CD4-positive, alpha-beta T cell treated with Interleukin-21 for 1 hour (primary cell): ENCODE results near the gene ANGEL1.
A peak's percentile ranks its signal among the peaks of the same experiment; 100 is the strongest.

Source experiments
- DNase-seq: peaks from one replicate; pipeline ENCODE4 v3.0.0-alpha.2; 2020

The ANGEL1 gene

GRCh38 chr14:76814726-76815645 is 2.3 kb upstream of the ANGEL1 start:
- DNase-seq = no peak

- DNase-seq = peak; percentile 5
Observed at GRCh38 chr14:76812093-76812421, 625 bp downstream of the ANGEL1 start.

GRCh38 chr14:76811561-76811960 is 1.1 kb downstream of the ANGEL1 start:
- DNase-seq = no peak

DNA sequence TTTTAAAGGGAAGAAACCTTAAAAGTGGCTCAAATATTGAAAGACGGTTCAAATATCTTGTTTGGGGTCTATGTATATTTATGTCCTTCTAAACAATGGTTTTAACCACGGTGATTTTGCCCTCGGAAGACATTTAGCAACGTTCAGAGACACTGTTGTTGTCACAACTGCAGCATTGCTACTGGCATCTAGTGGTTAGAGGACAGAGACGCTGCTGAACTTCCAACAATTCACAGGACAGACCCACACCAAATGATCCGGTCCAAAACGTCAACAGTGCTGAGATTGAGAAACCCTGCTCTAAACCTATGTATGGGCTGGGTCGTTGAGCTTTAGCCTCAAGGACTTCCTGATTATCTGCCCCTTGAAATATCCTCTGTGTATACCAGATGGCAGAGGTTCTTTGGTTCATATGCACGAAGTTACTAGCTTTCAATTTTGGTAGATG is 1.7 kb downstream of the ANGEL1 start:
- DNase-seq = peak; percentile 48

DNA sequence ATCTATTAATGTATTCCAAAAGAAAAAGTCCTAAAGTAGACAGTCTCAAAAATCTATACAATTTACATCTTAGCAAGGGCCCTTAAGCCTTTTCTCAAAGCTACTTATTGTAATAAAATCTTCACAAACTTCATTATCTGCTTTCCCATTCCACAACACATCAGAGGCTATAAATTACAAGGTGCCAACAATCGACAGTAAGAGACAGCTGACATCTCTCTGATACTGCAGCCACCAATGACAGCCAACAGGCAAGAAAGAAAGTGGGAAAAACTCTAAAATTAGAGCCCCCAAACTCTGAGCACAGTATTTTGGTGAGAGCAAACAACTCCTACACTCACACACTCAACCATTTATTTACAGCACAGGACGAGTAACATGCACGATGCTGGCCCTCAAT is 2.2 kb downstream of the ANGEL1 start:
- DNase-seq = no peak

DNA sequence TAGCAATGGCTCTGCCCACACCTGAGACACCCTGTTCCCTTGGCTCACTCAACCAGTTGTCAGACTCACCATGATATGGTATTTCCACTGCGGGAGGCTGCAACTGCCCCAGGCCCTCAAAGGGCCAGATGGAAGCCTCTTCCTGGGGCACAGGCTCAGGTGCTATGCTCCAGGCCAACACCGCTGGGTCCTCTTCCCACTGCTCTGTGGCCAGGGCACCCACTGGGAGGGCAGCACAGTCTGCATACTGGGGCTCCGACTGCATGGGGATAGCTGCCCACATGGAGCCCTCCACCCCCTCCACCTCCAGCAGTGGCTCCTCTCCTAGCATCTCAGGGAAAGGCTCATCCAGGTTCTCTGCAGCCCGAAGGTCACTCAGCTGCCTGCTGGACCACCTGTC is 3.7 kb downstream of the ANGEL1 start:
- no peak for DNase-seq

- DNase-seq = no peak
Observed at GRCh38 chr14:76808011-76808410, 4.7 kb downstream of the ANGEL1 start.

GRCh38 chr14:76806446-76806845 is 6.2 kb downstream of the ANGEL1 start:
- DNase-seq = no peak

GRCh38 chr14:76793956-76794355 is 18.7 kb downstream of the ANGEL1 start:
- no peak for DNase-seq

DNA sequence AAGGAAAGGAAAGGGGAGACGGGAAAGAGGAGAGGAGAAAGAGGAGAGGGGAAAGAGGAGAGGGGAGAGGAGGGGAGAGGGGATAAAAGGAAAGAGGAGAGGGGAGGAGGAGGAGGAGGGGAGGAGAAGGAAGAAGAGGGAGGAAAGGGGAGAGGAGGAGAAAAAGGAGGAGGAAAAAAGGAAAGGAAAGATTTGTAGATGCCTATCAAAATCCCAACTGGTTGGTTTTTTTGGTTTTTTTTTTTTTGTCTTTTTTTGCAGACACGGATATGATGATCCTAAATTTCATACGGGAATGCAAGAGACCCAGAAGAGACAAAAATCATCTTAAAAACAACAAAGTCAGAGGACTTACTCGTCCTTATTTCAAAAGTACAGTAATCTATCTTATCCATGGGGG is 19.4 kb downstream of the ANGEL1 start:
- no peak for DNase-seq

DNA sequence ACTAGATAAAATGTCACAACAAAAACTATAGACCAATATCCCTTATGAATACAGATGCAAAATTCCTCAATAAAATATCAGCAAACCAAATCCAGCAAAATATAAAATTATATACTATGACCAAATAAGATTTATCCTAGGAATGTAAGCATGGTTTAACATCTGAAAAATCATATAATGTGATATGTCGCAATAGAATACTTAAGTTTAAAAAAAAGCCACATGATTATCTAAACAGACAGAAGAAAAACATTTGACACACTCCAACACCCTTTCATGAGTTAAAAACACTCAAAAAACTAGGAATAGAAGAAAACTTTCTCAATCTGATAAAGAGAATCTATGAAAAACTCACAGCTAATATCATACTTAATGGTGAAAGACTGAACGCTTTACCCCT is 20.3 kb downstream of the ANGEL1 start:
- no peak for DNase-seq

GRCh38 chr14:76786601-76787000 is 26.1 kb downstream of the ANGEL1 start:
- no peak for DNase-seq

DNA sequence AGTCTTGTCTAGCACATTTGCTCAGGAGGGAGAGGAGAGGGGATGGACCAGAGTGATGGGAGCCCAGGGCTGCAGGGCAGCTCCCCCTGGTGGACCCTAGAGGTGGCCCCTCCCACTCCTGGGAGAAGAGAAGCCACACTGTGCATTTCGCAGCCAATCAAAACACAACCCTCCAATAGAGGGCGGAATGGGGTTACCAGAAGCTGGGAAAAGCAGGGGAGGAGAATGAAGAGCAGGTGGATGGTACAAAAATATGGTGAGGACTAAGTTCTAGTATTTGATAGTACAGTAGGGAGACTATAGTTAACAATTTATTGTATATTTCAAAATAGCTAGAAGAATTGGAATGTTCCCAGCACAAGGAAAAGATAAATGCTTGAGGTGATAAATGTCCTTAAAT is 27.8 kb downstream of the ANGEL1 start:
- peak; percentile 71 for DNase-seq

- DNase-seq = no peak
Observed at GRCh38 chr14:76784266-76784874, 28.3 kb downstream of the ANGEL1 start.

- no peak for DNase-seq
Observed at GRCh38 chr14:76782885-76783566, 29.7 kb downstream of the ANGEL1 start.

- DNase-seq = no peak
Observed at GRCh38 chr14:76782115-76782884, 30.4 kb downstream of the ANGEL1 start.

- no peak for DNase-seq
Observed at GRCh38 chr14:76781648-76782051, 31.0 kb downstream of the ANGEL1 start.

DNA sequence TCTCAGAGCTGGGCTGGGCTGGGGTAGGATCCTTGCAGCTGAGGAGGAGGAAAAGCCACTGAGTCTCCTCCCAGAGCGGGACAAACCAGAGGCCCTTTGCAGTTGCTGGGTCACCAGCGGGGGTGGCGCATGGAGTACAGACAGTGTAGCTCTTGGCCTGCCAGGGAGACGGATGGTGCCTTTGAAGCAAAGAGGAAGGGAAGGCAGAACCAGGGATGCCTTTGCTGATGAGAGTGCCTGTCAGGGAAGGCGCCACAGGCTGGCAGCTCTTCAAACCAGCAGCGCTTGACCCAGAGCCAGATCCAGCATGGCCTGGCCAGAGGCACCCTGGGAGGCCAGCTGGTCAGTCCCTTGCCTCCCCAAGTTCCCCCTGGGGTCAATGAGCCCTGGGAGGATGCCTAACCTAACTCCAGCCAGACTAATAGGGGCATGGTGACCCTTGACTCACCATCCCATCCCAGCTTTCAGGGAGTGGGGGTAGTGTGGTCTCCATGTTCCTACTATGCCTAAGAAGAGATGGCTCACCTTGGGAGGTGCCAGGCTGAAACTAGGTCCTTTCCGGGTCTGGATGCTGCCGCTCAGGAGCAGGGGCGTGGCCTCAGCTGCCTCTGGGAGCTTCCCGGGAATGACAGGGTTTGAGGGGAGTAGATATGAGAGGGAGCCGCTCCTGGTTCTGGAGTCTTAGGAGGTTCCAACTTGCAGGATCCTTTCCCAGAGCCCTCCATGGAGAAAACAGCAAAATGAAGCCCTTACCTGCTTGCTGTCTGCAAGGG is 31.6 kb downstream of the ANGEL1 start:
- no peak for DNase-seq

DNA sequence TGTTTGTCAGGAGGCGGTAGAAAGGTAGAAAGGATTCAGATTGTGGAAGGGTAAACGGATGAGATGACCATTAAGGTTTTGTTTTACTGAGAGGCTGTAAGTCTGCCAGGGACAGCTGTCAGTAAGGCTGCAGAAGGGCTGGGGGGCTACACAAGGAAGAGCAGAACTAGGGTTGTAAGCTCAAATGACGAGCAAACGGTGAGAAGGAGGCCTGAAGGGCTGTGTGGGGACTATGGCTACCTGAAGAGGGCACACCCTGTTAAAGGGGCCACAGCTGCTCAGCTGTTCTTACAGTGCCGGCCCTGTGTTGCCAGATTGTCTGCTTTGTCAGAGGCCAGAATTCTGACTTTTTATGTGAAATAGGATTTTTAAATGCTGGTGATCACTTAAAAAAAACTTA is 32.3 kb downstream of the ANGEL1 start:
- no peak for DNase-seq

DNA sequence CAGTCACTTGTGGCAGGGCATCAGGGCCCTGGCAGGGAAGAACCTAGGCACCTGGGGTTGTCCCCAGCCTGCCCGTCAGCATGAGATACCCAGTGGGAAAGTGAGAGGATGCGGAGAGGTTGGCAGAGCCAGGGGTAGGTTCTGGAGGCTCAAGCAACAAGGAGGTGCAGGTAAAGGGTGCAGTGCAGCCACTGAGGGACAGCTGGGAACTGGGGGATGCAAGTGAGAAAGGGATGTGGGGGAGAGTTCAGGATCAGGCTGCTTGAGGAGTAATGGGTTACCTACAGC is 32.7 kb downstream of the ANGEL1 start:
- no peak for DNase-seq

DNA sequence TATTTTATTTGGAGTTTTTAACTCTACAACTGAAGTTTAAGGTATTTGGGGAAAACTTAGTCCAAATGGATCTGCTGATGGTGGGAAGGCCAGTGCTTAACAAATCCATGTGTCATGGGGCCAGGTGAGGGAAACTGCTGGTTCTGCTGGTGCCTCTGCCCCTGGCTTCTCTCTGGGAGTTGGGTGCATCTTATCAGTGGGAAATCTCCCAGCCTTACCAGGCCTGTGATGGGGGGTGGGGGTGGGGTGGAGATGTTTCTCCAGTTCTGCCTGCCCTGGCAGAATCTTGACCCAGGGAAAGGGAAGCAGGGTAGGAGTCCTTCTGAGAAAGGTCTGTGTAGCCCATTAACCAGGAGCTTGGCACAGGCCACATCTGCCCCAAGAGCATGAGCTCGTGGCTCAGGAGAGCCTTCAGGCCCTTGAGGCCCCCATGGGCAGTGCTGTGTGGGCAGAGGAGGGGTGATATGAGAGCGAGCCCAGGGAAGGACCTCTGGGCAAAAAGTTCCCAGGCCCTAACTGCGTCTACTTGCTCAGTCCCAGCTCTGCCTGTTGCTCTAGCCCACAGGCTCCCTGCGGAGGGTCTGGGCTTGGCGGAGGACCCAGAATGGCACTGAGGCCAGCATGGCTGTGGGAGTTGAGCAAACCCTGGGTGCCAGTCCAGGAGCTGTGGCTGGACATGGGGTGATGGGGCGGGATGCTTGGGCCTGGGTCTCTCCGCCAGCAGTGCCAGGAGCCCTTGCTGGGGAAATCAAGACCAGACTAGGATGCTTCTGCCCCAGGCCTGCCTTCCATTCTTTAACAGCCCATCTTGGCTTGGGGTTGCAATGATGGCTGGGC is 33.2 kb downstream of the ANGEL1 start:
- DNase-seq = no peak
